ENCODE data around the gene CHD5. TPM values are rescaled to one million over a fixed set of nuclear protein-coding genes. Genes with fewer than 3 reads are reported as not detected.

CHD5 gene
- total RNA-seq, 2 donors from 2014 or later: 1.1 to 3.2 TPM

DNA sequence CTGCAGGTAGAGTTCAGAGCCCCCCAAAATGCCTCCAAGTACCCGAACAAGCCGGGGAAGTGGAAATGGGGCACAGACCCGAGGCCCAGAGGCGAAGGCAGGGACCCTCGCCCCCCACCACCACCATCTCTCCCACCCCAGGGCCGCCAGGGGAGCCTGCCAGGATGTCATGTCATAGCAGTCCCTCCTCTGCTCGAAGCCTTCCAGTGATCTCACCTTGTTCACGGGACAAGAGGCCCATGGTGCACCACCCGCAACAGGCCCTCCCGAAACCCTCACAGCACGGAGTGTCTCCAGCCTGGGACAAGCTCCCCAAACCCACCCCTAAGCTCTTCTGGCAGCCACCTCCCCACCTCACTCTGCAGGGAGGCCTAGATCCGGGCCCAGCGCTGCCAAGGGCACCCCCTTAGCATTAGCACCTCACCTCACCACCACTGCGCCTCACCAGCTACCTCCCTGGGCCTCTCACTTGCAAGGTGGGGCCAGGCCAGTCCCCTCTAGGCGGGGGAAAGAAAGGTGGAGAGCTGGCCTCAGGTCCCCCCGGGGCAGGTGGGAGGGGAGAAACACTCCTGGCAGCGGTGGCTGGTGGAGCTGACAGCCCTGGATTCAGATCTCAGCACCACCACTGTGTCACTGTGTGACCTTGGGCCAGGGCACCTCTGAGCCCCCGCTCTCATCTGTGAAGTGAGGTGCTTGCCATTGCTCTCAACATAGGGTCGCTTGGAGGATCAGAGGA, 13.3 kb downstream of the CHD5 start:
- DNase-seq (ENCODE audit: low spot score) (no peak), ATAC-seq (ENCODE audit: insufficient number of reproducible peaks, low FRiP score, low read depth) (no peak)
- TF ChIP-seq CTCF (IDR thresholded peaks at IDR 0.05): no peak
- H3K9me3 ChIP-seq: no peaks in the 10 kb centered on the region
- no peak overlapping the region for H3K4me3 ChIP-seq
- H3K27me3 ChIP-seq (replicated peaks; ENCODE audit: insufficient read depth): no peaks in the 10 kb centered on the region
- no peaks in the 10 kb centered on the region for H3K36me3 ChIP-seq
- H3K4me1 ChIP-seq (ENCODE audit: control insufficient read depth in 1 of 2, low read depth in 2 of 2): no peaks in the 10 kb centered on the region
- no peak overlapping the region for H3K27ac ChIP-seq

DNA sequence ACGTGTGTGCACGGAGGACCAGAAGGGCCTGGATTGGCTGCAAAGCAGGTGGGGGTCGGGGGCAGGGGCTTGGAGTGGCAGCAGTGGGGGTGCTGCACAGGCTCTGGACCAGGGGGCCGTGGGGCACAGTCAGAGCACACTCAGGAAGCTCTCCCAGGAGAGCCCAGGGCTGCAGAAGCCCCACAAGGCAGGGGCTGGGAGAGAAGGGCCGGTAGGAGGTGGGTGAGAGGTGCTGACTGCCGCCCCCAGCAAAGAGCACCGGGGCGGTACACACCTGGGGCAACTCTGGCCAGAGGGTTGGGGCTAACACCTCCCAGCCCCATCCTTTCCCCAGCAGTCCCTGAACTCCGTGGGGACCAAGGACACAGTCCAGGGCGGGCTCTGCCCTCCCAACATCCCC, 13.9 kb downstream of the CHD5 start:
- H3K9me3 ChIP-seq: no peaks in the 10 kb centered on the region
- no peak for TF ChIP-seq CTCF (IDR thresholded peaks at IDR 0.05)
- no peak overlapping the region for H3K4me3 ChIP-seq
- no peaks in the 10 kb centered on the region for H3K4me1 ChIP-seq (ENCODE audit: control insufficient read depth in 1 of 2, low read depth in 2 of 2)
- no peak overlapping the region for H3K27ac ChIP-seq
- DNase-seq (ENCODE audit: low spot score) (no peak), ATAC-seq (ENCODE audit: insufficient number of reproducible peaks, low FRiP score, low read depth) (no peak)
- no peaks in the 10 kb centered on the region for H3K27me3 ChIP-seq (replicated peaks; ENCODE audit: insufficient read depth)
- H3K36me3 ChIP-seq: no peaks in the 10 kb centered on the region

DNA sequence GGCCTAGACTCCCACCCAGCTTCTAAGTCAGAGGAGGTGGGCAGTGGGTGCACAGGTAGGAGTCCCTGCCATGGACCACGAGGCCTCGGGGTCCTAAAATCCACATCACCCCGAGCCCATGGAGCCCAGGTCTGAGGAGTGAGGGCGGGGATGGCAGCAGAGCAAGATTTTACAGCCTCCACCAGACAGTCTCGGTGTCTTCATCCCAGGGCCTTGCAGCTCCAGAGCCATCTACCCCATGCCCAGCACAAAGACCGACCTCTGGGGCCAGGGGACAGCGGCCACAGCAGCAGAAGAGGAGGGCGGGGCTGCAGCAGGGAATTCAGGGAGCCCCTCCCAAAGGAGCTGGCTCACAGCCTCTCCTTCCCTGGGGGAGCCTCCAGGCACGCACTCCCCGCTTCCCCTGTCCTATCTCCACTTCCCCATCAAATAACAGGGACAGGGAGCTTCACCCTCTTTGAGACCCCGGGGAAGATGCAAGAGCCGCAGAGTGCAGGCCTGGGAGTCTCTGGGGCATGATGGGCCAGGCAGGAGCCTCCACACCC, 14.6 kb downstream of the CHD5 start:
- H3K4me1 ChIP-seq (ENCODE audit: control insufficient read depth in 1 of 2, low read depth in 2 of 2): no peaks in the 10 kb centered on the region
- H3K27ac ChIP-seq: no peak overlapping the region
- H3K27me3 ChIP-seq (replicated peaks; ENCODE audit: insufficient read depth): no peaks in the 10 kb centered on the region
- no peak for TF ChIP-seq CTCF (IDR thresholded peaks at IDR 0.05)
- DNase-seq (ENCODE audit: low spot score): no peak
- H3K4me3 ChIP-seq: no peak overlapping the region
- ATAC-seq (ENCODE audit: insufficient number of reproducible peaks, low FRiP score, low read depth): no peak
- no peaks in the 10 kb centered on the region for H3K36me3 ChIP-seq
- H3K9me3 ChIP-seq: no peaks in the 10 kb centered on the region

- TF ChIP-seq CTCF (IDR thresholded peaks at IDR 0.05): no peak
- H3K27me3 ChIP-seq (replicated peaks; ENCODE audit: insufficient read depth): no peaks in the 10 kb centered on the region
- no peaks in the 10 kb centered on the region for H3K9me3 ChIP-seq
- H3K27ac ChIP-seq: no peak overlapping the region
- no peaks in the 10 kb centered on the region for H3K36me3 ChIP-seq
- no peak for ATAC-seq (ENCODE audit: insufficient number of reproducible peaks, low FRiP score, low read depth)
- DNase-seq (ENCODE audit: low spot score): no peak
- no peak overlapping the region for H3K4me3 ChIP-seq
- no peaks in the 10 kb centered on the region for H3K4me1 ChIP-seq (ENCODE audit: control insufficient read depth in 1 of 2, low read depth in 2 of 2)
Measured at GRCh38 chr1:6165027-6165426, 15.1 kb downstream of the CHD5 start.

DNA sequence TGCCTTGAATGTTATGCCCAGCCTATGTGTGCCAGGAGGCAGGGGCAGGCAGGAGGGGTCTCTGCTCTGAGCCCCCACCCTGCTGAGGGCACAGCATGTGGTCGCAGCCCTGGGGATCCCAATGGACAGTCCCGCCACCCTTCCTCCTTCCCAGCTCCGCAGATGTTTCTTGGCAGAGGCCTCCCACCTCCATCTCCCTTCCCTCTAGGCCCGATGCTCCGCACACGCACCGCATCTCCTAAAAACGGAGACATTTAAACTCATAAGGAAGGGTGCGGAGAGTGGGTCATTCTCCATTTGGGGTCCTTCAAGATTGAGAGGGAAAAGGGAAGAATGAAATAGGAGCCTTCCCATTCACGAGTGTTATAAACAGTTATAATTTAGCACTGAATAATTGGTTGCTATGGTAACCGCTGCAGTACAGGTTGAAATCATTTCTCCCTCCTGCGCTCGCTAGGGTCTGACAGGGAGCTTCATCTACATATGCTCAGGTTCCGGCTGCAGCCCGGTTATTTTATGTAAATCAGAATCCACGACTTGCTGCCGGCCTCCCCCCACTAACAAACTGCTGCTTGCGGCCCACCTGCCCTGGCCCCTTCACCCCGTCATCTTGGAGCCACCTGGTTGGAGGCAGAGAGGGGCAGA, 16.0 kb downstream of the CHD5 start:
- H3K27me3 ChIP-seq (replicated peaks; ENCODE audit: insufficient read depth): no peaks in the 10 kb centered on the region
- H3K36me3 ChIP-seq: no peaks in the 10 kb centered on the region
- H3K4me1 ChIP-seq (ENCODE audit: control insufficient read depth in 1 of 2, low read depth in 2 of 2): no peaks in the 10 kb centered on the region
- H3K9me3 ChIP-seq: no peaks in the 10 kb centered on the region
- no peak overlapping the region for H3K4me3 ChIP-seq
- no peak for TF ChIP-seq CTCF (IDR thresholded peaks at IDR 0.05)
- DNase-seq (ENCODE audit: low spot score) (no peak), ATAC-seq (ENCODE audit: insufficient number of reproducible peaks, low FRiP score, low read depth) (no peak)
- no peak overlapping the region for H3K27ac ChIP-seq

Measured in thoracic aorta (tissue), 2 donors.